Ascending aorta (tissue), 2 donors: Measurements from ENCODE around the gene DPP7. TPM values are rescaled to one million over a fixed set of nuclear protein-coding genes. Genes with fewer than 3 reads are reported as not detected.

Source experiments
- DNase-seq, 2 donors: peaks; one replicate each; pipeline ENCODE4 v3.0.0-alpha.2; 2019; ENCODE audit warnings: low spot score in 2 of 2
- H3K27ac ChIP-seq, 2 donors: fragments of 200-600 bp; sonication (generic); one replicate each; pipeline ENCODE4 v1.5.1; 2016 to 2017; ENCODE audit warnings: mild to moderate bottlenecking in 1 of 2
- H3K27me3 ChIP-seq: fragments of 200-600 bp; sonication (generic); one replicate; pipeline ENCODE4 v1.5.1; 2017
- H3K36me3 ChIP-seq, 2 donors: fragments of 200-600 bp; sonication (generic); one replicate each; pipeline ENCODE4 v1.5.1; 2016
- H3K4me1 ChIP-seq, 2 donors: fragments of 200-600 bp; sonication (generic); one replicate each; pipeline ENCODE4 v1.5.1; 2016 to 2017; ENCODE audit warnings: mild to moderate bottlenecking in 1 of 2
- H3K4me3 ChIP-seq, 2 donors: fragments of 200-600 bp; sonication (generic); one replicate each; pipeline ENCODE4 v1.5.1; 2016 to 2017; ENCODE audit warnings: mild to moderate bottlenecking in 1 of 2
- H3K9me3 ChIP-seq, 2 donors: fragments of 200-600 bp; sonication (generic); one replicate each; pipeline ENCODE4 v1.5.1; 2016
- intact Hi-C: fragments of 100-400 bp; cut with DNase I; formaldehyde crosslinking; loops from one replicate; pipeline ENCODE4 v1.15.1; 2023
- total RNA-seq: library from RNA; depleted of rRNA; stranded (reverse); fragments of >200 nt; gene quantifications from one replicate; pipeline ENCODE4 v1.1.0, GENCODE V29; 2016
- TF ChIP-seq, protein P1 (sequence below), 3 experiments: fragments of 200-600 bp in 2 of 3; fragments of 450-650 bp in 1 of 3; sonication (generic) in 2 of 3; IDR thresholded peaks; one replicate each; pipeline ENCODE4 v1.5.1; 2016 to 2019; ENCODE audit warnings: antibody characterized with exemption in 3 of 3, mild to moderate bottlenecking in 1 of 3, moderate library complexity in 1 of 3

Gene DPP7
- total RNA-seq, 1 donor from 2014 or later = 176 TPM

DNA sequence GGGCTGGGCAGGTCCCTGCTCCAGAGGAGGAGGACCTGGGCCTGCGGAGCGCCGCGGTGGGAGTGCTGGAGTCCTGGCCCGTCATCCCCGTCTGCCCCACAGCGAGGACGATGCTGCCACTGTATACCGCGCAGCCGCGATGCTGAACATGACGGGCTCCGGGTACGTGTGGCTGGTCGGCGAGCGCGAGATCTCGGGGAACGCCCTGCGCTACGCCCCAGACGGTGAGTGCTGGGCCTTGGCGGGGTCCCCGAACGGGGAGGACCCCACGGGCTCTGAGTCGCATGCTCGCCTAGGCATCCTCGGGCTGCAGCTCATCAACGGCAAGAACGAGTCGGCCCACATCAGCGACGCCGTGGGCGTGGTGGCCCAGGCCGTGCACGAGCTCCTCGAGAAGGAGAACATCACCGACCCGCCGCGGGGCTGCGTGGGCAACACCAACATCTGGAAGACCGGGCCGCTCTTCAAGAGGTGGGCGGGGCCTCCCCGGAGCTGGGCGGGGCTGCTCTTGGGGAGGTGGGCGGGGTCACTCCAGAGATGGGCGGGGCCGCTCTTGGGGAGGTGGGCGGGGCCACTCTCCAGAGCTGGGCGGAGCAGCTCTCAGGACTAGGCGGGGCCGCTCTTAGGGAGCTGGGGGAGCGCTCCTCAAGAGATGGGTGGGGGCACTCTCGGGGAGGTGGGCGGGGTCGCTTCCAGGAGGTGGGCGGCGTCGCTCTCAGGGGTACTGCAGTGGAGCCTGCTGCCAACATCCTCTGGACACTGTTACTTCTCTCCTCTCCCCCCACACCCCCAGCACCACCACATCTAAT is 42.2 kb upstream of the DPP7 start:
- H3K27ac ChIP-seq = no peak overlapping the region

DNA sequence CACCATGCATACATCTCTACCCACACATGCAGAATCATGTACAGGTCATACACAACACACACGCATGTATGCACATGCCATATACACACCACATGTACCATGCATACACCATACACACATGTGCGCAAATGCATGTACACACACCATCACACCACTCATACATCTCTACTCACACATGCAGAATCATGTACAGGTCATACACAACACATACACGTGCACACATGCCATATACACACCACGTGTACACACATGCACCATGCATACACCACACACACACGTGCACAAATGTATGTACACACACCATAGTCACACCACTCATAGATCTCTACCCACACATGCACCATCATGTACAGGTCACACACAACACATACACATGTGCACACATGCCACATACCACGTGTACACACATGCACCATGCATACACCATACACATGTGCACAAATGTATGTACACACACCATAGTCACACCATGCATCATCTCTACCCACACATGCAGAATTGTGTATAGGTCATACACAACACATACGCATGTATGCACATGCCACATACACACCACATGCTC is 38.4 kb upstream of the DPP7 start:
- Histone ChIP-seq H3K36me3 (no peaks in the 10 kb centered on the region), H3K27ac (no peak overlapping the region), H3K9me3 (no peaks in the 10 kb centered on the region), H3K4me3 (no peak overlapping the region), H3K4me1 (peaks cover 0 to 4% of the 10 kb centered on the region in 2 donors), H3K27me3 (peaks cover 6% of the 10 kb centered on the region)
- TF ChIP-seq, protein P1, sequence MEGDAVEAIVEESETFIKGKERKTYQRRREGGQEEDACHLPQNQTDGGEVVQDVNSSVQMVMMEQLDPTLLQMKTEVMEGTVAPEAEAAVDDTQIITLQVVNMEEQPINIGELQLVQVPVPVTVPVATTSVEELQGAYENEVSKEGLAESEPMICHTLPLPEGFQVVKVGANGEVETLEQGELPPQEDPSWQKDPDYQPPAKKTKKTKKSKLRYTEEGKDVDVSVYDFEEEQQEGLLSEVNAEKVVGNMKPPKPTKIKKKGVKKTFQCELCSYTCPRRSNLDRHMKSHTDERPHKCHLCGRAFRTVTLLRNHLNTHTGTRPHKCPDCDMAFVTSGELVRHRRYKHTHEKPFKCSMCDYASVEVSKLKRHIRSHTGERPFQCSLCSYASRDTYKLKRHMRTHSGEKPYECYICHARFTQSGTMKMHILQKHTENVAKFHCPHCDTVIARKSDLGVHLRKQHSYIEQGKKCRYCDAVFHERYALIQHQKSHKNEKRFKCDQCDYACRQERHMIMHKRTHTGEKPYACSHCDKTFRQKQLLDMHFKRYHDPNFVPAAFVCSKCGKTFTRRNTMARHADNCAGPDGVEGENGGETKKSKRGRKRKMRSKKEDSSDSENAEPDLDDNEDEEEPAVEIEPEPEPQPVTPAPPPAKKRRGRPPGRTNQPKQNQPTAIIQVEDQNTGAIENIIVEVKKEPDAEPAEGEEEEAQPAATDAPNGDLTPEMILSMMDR (IDR thresholded peaks at IDR 0.05) = no peak
- no peak for DNase-seq
- intact Hi-C loops = no loop called here

More for the DNA sequence above, 42.2 kb upstream of the DPP7 start:
- Histone ChIP-seq H3K4me3 (peak overlapping the region in 1 of 2 donors; percentile 29), H3K27me3 (peaks cover 28% of the 10 kb centered on the region), H3K9me3 (no peaks in the 10 kb centered on the region), H3K4me1 (peaks cover 0 to 4% of the 10 kb centered on the region in 2 donors), H3K36me3 (no peaks in the 10 kb centered on the region)
- DNase-seq = no peak
- TF ChIP-seq, protein P1 (IDR thresholded peaks at IDR 0.05) = no peak
- intact Hi-C loops = no loop called here

DNA sequence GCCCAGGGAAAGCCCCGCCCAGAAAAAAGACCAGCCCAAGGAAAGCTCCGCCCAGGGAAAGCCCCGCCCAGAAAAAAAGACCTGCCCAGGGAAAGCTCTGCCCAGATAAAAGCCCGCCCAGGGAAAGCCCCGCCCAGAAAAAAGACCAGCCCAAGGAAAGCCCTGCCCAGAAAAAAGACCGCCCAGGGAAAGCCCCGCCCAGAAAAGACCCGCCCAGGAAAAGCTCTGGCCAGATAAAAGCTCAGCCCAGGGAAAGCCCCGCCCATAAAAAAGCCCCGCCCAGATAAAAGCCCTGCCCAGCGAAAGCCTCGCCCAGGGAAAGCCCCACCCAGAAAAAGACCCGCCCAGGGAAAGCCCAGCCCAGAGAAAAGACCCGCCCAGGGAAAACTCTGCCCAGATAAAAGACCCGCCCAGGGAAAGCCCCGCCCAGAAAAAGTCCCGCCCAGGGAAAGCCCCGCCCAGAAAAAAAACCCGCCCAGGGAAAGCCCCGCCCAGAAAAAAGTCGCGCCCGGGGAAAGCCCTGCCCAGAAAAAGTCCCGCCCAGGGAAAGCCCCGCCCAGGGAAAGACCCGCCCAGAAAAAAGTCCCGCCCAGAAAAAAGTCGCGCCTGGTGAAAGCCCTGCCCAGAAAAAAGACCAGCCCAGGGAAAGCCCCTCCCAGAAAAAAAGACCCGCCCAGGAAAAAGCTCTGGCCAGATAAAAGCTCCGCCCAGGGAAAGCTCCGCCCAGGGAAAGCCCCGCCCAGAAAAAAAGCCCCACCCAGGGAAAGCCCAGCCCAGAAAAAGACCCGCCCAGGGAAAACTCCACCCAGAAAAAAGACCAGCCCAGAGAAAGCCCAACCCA is 36.3 kb upstream of the DPP7 start:
- no peak for DNase-seq
- no peaks in the 10 kb centered on the region for H3K36me3 ChIP-seq
- intact Hi-C loops = no loop called here
- TF ChIP-seq, protein P1 (IDR thresholded peaks at IDR 0.05) = no peak
- no peak overlapping the region for H3K4me3 ChIP-seq
- H3K9me3 ChIP-seq = no peaks in the 10 kb centered on the region
- H3K27me3 ChIP-seq = no peaks in the 10 kb centered on the region
- H3K4me1 ChIP-seq = no peaks in the 10 kb centered on the region
- H3K27ac ChIP-seq = no peak overlapping the region

DNA sequence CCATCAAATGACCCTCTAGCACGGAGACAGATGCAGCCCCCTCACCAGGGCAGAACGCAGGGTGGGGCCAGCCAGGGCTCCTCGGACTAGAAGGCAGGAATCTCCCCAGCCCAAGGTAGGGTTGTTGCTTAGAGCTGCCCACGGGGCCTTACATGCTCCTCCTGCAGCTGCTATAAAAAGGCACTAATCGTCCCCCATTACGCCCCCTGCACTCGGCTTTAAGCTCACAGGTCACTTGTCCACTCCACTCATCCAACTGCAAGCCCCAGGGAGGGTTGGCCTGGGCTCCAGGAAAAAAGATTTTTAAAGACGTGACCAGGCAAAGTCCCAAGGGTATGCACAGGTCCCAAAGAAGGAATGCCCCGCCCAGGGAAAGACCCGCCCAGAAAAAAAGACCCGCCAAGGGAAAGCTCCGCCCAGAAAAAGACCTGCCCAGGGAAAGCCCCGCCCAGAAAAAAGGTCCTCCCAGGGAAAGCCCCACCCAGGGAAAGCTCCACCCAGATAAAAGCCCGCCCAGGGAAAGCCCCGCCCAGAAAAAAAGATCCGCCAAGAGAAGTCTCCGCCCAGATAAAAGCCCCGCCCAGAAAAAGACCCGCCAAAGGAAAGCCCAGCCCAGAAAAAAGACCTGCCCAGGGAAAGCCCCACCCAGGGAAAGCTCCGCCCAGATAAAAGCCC is 35.5 kb upstream of the DPP7 start:
- no peak overlapping the region for H3K27ac ChIP-seq
- no peak overlapping the region for H3K4me3 ChIP-seq
- no peaks in the 10 kb centered on the region for H3K36me3 ChIP-seq
- no peaks in the 10 kb centered on the region for H3K4me1 ChIP-seq
- TF ChIP-seq, protein P1 (IDR thresholded peaks at IDR 0.05) = no peak
- no peaks in the 10 kb centered on the region for H3K9me3 ChIP-seq
- DNase-seq = no peak
- intact Hi-C loops = no loop called here
- no peaks in the 10 kb centered on the region for H3K27me3 ChIP-seq

DNA sequence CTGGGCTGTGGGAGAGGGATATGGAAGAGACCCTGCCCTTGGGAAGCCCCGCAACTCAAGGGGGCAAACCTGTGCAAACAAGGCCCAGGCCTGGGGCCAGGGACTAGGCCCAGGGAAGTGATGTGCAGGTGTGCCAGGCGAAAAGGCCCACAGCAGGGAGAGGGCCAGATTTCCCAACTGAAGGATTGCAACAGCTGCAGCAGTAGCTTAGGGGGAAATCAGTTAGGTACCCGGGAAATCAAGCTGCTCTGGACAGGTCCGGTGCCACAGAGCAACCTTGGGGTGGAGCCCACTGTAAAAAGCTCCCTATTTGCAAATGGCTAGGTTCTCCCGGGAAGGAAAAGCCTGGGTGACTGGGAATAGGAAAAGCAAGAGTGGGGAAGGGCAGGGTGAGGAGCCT is 34.8 kb upstream of the DPP7 start:
- H3K36me3 ChIP-seq = no peaks in the 10 kb centered on the region
- TF ChIP-seq, protein P1 (IDR thresholded peaks at IDR 0.05) = no peak
- H3K27me3 ChIP-seq = no peaks in the 10 kb centered on the region
- H3K27ac ChIP-seq = no peak overlapping the region
- H3K4me1 ChIP-seq = no peaks in the 10 kb centered on the region
- no peaks in the 10 kb centered on the region for H3K9me3 ChIP-seq
- intact Hi-C loops = no loop called here
- H3K4me3 ChIP-seq = no peak overlapping the region
- DNase-seq = no peak
